ENCODE data around the gene PRR20G.

The PRR20G gene

GRCh38 chr3:127254730-127255129 is 33.1 kb downstream of the PRR20G start:
- H3K9ac ChIP-seq (ENCODE audit: low read depth, low read length), result no peak overlapping the region
- H3K9me3 ChIP-seq (ENCODE audit: insufficient read depth, low read depth, low read length), result peaks cover 28% of the 10 kb centered on the region
- 87% methylated on average over 9 of the region's 9 CpGs for WGBS
- no peak overlapping the region for H3K4me3 ChIP-seq (ENCODE audit: low read length)
- no peaks in the 10 kb centered on the region for H3K27me3 ChIP-seq (ENCODE audit: insufficient read depth, low read length)
- no peak overlapping the region for H3K27ac ChIP-seq (ENCODE audit: low read depth, low read length)
- H3K36me3 ChIP-seq (ENCODE audit: insufficient read depth, low read length), result no peaks in the 10 kb centered on the region
- no peaks in the 10 kb centered on the region for H3K4me1 ChIP-seq (ENCODE audit: insufficient read depth, low read length)

GRCh38 chr3:127254033-127254644 is 33.7 kb downstream of the PRR20G start:
- peaks cover 34% of the 10 kb centered on the region for H3K9me3 ChIP-seq (ENCODE audit: insufficient read depth, low read depth, low read length)
- 82% methylated on average over 8 of the region's 10 CpGs for WGBS

GRCh38 chr3:127253491-127253890 is 34.4 kb downstream of the PRR20G start:
- Histone ChIP-seq H3K27me3 (ENCODE audit: insufficient read depth, low read length) (no peaks in the 10 kb centered on the region), H3K36me3 (ENCODE audit: insufficient read depth, low read length) (no peaks in the 10 kb centered on the region), H3K9me3 (ENCODE audit: insufficient read depth, low read depth, low read length) (peaks cover 40% of the 10 kb centered on the region), H3K9ac (ENCODE audit: low read depth, low read length) (no peak overlapping the region), H3K4me1 (ENCODE audit: insufficient read depth, low read length) (no peaks in the 10 kb centered on the region), H3K27ac (ENCODE audit: low read depth, low read length) (no peak overlapping the region), H3K4me3 (ENCODE audit: low read length) (no peak overlapping the region)
- 95% methylated on average over 7 of the region's 7 CpGs for WGBS

More at GRCh38 chr3:127254033-127254644, 33.7 kb downstream of the PRR20G start:
- H3K27me3 ChIP-seq (ENCODE audit: insufficient read depth, low read length), result no peaks in the 10 kb centered on the region
- H3K4me1 ChIP-seq (ENCODE audit: insufficient read depth, low read length), result no peaks in the 10 kb centered on the region
- no peaks in the 10 kb centered on the region for H3K36me3 ChIP-seq (ENCODE audit: insufficient read depth, low read length)
- no peak overlapping the region for H3K27ac ChIP-seq (ENCODE audit: low read depth, low read length)
- H3K9ac ChIP-seq (ENCODE audit: low read depth, low read length), result no peak overlapping the region
- H3K4me3 ChIP-seq (ENCODE audit: low read length), result no peak overlapping the region

- Histone ChIP-seq H3K27me3 (ENCODE audit: insufficient read depth, low read length) (no peaks in the 10 kb centered on the region), H3K9ac (ENCODE audit: low read depth, low read length) (no peak overlapping the region), H3K4me1 (ENCODE audit: insufficient read depth, low read length) (no peaks in the 10 kb centered on the region), H3K27ac (ENCODE audit: low read depth, low read length) (no peak overlapping the region), H3K36me3 (ENCODE audit: insufficient read depth, low read length) (no peaks in the 10 kb centered on the region), H3K9me3 (ENCODE audit: insufficient read depth, low read depth, low read length) (peaks cover 51% of the 10 kb centered on the region), H3K4me3 (ENCODE audit: low read length) (no peak overlapping the region)
- WGBS, result 81% methylated on average over 2 of the region's 2 CpGs
Measured at GRCh38 chr3:127252446-127252845, 35.4 kb downstream of the PRR20G start.

- no peak overlapping the region for H3K27ac ChIP-seq (ENCODE audit: low read depth, low read length)
- no peaks in the 10 kb centered on the region for H3K4me1 ChIP-seq (ENCODE audit: insufficient read depth, low read length)
- H3K27me3 ChIP-seq (ENCODE audit: insufficient read depth, low read length), result no peaks in the 10 kb centered on the region
- peaks cover 67% of the 10 kb centered on the region for H3K9me3 ChIP-seq (ENCODE audit: insufficient read depth, low read depth, low read length)
- H3K36me3 ChIP-seq (ENCODE audit: insufficient read depth, low read length), result no peaks in the 10 kb centered on the region
- H3K9ac ChIP-seq (ENCODE audit: low read depth, low read length), result no peak overlapping the region
- 26% methylated on average over 1 of the region's 1 CpG for whole genome bisulfite sequencing
- H3K4me3 ChIP-seq (ENCODE audit: low read length), result no peak overlapping the region
Measured at GRCh38 chr3:127250032-127250431, 37.8 kb downstream of the PRR20G start.

GRCh38 chr3:127247292-127247691 is 40.6 kb downstream of the PRR20G start:
- Histone ChIP-seq H3K36me3 (ENCODE audit: insufficient read depth, low read length) (no peaks in the 10 kb centered on the region), H3K9ac (ENCODE audit: low read depth, low read length) (no peak overlapping the region), H3K4me3 (ENCODE audit: low read length) (no peak overlapping the region), H3K4me1 (ENCODE audit: insufficient read depth, low read length) (no peaks in the 10 kb centered on the region), H3K27me3 (ENCODE audit: insufficient read depth, low read length) (no peaks in the 10 kb centered on the region), H3K9me3 (ENCODE audit: insufficient read depth, low read depth, low read length) (peaks cover 72% of the 10 kb centered on the region), H3K27ac (ENCODE audit: low read depth, low read length) (no peak overlapping the region)
- WGBS, result 95% methylated on average over 1 of the region's 1 CpG

- 95% methylated on average over 1 of the region's 2 CpGs for WGBS
- H3K27me3 ChIP-seq (ENCODE audit: insufficient read depth, low read length), result no peaks in the 10 kb centered on the region
- H3K4me3 ChIP-seq (ENCODE audit: low read length), result no peak overlapping the region
- H3K9ac ChIP-seq (ENCODE audit: low read depth, low read length), result no peak overlapping the region
- H3K27ac ChIP-seq (ENCODE audit: low read depth, low read length), result no peak overlapping the region
- no peaks in the 10 kb centered on the region for H3K36me3 ChIP-seq (ENCODE audit: insufficient read depth, low read length)
- peaks cover 23% of the 10 kb centered on the region for H3K9me3 ChIP-seq (ENCODE audit: insufficient read depth, low read depth, low read length)
- no peaks in the 10 kb centered on the region for H3K4me1 ChIP-seq (ENCODE audit: insufficient read depth, low read length)
Measured at GRCh38 chr3:127238602-127239001, 49.2 kb downstream of the PRR20G start.

GRCh38 chr3:127237835-127238234 is 50.0 kb downstream of the PRR20G start:
- Histone ChIP-seq H3K36me3 (ENCODE audit: insufficient read depth, low read length) (no peaks in the 10 kb centered on the region), H3K4me1 (ENCODE audit: insufficient read depth, low read length) (no peaks in the 10 kb centered on the region), H3K27ac (ENCODE audit: low read depth, low read length) (no peak overlapping the region), H3K4me3 (ENCODE audit: low read length) (no peak overlapping the region), H3K9me3 (ENCODE audit: insufficient read depth, low read depth, low read length) (peaks cover 20% of the 10 kb centered on the region), H3K27me3 (ENCODE audit: insufficient read depth, low read length) (no peaks in the 10 kb centered on the region), H3K9ac (ENCODE audit: low read depth, low read length) (no peak overlapping the region)
- WGBS, result 100% methylated on average over 1 of the region's 3 CpGs

GRCh38 chr3:127235706-127236105 is 52.1 kb downstream of the PRR20G start:
- Histone ChIP-seq H3K4me1 (ENCODE audit: insufficient read depth, low read length) (no peaks in the 10 kb centered on the region), H3K27me3 (ENCODE audit: insufficient read depth, low read length) (no peaks in the 10 kb centered on the region), H3K9ac (ENCODE audit: low read depth, low read length) (no peak overlapping the region), H3K36me3 (ENCODE audit: insufficient read depth, low read length) (no peaks in the 10 kb centered on the region), H3K9me3 (ENCODE audit: insufficient read depth, low read depth, low read length) (no peaks in the 10 kb centered on the region), H3K4me3 (ENCODE audit: low read length) (no peak overlapping the region), H3K27ac (ENCODE audit: low read depth, low read length) (no peak overlapping the region)
- 83% methylated on average over 3 of the region's 3 CpGs for WGBS

GRCh38 chr3:127234778-127235177 is 53.1 kb downstream of the PRR20G start:
- Histone ChIP-seq H3K36me3 (ENCODE audit: insufficient read depth, low read length) (no peaks in the 10 kb centered on the region), H3K27ac (ENCODE audit: low read depth, low read length) (no peak overlapping the region), H3K9ac (ENCODE audit: low read depth, low read length) (no peak overlapping the region), H3K27me3 (ENCODE audit: insufficient read depth, low read length) (no peaks in the 10 kb centered on the region), H3K4me3 (ENCODE audit: low read length) (no peak overlapping the region), H3K4me1 (ENCODE audit: insufficient read depth, low read length) (no peaks in the 10 kb centered on the region), H3K9me3 (ENCODE audit: insufficient read depth, low read depth, low read length) (no peaks in the 10 kb centered on the region)
